ENCODE results near the gene ACO1. TPM values are rescaled to one million over a fixed set of nuclear protein-coding genes. Genes with fewer than 3 reads are reported as not detected.

Gene ACO1
- total RNA-seq, 1 experiment from 2014 or later: 47.2 TPM

DNA sequence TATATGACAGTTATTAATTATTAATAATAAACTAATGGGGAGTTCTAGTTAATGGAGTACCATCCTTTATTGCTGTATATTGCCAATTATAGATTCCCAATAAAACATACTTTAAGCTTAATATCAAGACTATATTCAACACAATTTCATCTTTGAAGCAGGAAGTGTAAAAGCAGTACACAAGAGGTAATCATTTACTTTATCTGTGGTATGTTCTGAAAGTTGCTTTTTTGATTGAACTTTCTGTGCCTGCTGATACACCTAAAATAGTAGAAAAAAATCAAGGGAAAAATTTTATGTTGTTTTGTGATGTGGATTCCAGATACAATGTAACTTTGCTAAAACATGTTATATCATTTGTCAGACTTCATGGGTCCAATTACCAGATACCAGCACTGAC lies 58.0 kb downstream of the ACO1 start:
- no peak for DNase-seq (ENCODE audit: low read depth, low spot score)
- in situ Hi-C loops (cut with HindIII; ENCODE audit: low pct_unique_long_range_greater_than_20kb, low sequenced_read_pairs): no loop called here

DNA sequence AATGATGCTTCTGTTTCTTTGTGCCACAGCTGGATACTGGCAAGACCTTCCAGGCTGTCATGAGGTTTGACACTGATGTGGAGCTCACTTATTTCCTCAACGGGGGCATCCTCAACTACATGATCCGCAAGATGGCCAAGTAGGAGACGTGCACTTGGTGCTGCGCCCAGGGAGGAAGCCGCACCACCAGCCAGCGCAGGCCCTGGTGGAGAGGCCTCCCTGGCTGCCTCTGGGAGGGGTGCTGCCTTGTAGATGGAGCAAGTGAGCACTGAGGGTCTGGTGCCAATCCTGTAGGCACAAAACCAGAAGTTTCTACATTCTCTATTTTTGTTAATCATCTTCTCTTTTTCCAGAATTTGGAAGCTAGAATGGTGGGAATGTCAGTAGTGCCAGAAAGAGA lies 65.5 kb downstream of the ACO1 start:
- in situ Hi-C loops (cut with HindIII; ENCODE audit: low pct_unique_long_range_greater_than_20kb, low sequenced_read_pairs): no loop called here
- no peak for DNase-seq (ENCODE audit: low read depth, low spot score)

DNA sequence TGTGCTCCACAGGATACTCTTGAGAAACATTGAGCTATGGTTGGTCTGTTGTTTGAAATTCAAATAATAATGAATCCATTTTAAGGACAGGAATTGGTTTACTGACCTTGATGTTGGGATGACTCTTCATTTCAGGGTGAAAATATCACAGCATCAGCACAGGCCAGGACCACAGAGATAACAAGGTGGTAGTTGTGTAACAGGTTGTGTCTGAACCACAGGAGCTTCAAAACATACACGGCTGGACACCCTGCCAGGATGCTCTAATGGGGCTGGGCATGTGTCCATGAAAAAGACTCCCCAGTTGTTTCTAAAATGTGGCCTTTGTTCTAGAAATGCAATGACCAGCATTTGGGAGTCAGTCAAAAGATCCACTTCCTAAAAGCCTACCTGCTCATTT lies 69.8 kb downstream of the ACO1 start:
- in situ Hi-C loops (cut with HindIII; ENCODE audit: low pct_unique_long_range_greater_than_20kb, low sequenced_read_pairs): no loop called here
- DNase-seq (ENCODE audit: low read depth, low spot score): no peak

DNA sequence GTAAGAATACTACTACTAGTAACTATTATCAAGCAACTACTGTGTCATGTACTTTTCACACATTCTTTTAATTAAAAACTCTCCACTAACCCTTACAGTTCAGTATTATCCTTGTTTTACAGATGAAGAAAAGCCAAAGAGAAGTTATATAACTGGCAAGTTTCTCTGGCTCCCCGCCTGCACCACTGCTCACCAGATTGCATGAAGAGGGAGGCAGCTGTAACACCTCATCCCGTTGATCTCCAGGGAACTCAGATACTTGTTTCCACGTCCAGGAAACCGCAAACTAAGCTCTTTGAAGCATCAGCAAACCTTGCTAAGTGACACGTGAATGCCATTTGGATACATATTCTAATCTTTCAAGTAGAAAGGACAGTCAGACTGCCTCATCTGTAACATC lies 71.3 kb downstream of the ACO1 start:
- in situ Hi-C loops (cut with HindIII; ENCODE audit: low pct_unique_long_range_greater_than_20kb, low sequenced_read_pairs): no loop called here
- no peak for DNase-seq (ENCODE audit: low read depth, low spot score)

DNA sequence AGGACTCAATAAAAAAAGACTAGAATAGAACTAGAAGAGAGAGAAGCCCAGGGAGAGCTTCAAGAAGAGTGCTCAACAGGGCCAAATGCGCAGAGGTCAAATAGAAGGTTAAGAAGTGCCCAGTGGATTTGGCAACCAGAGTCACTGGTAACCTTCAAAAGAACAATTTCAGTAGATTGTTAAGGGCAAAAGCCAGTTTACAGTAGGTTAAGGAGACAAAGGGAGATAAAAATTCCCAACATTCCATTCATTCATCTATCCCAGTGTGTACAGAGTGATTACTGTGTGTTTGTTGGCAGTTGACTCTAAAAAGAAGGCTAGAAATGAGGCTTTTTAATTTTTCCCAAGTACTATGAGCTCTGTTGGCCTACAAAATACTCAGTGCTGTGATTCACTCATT lies 72.1 kb downstream of the ACO1 start:
- no peak for DNase-seq (ENCODE audit: low read depth, low spot score)
- in situ Hi-C loops (cut with HindIII; ENCODE audit: low pct_unique_long_range_greater_than_20kb, low sequenced_read_pairs): no loop called here

DNA sequence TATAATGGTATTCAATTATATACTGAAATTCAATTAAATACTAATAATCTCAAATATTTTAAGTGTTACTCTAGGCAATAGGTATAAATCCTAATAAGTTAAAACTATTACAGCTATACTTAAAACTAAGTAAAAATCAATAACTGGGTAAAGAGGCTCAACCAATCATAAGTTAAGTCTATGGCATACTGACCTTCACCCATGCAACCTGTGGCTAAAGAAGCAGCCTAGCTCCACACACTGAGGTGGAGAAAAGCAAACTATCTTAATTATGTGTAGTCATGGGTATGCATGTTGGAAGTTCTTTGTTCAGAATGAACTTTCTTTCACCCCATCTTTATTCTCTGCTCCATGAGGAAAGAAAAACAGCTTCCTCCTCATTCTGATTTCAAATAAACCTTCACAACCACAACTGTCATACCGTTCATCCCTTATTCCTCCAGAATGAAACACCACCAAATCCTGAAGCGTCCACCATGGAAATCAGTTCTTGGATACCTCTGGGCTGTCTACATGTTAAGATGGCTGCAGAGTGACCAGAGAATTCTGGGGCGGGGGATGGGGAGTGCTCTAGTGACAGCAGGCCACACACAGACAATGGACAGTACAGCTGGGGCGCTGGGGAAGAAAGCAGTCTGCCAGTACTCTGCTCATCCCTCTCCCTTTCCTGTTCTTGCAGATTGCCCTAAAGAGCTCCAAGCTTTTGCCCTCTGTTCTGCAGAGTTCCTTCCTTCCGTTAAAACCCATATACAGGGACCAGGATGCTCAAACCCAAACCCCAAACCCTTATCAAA lies 79.3 kb downstream of the ACO1 start:
- DNase-seq (ENCODE audit: low read depth, low spot score): no peak
- in situ Hi-C loops (cut with HindIII; ENCODE audit: low pct_unique_long_range_greater_than_20kb, low sequenced_read_pairs): no loop called here

DNA sequence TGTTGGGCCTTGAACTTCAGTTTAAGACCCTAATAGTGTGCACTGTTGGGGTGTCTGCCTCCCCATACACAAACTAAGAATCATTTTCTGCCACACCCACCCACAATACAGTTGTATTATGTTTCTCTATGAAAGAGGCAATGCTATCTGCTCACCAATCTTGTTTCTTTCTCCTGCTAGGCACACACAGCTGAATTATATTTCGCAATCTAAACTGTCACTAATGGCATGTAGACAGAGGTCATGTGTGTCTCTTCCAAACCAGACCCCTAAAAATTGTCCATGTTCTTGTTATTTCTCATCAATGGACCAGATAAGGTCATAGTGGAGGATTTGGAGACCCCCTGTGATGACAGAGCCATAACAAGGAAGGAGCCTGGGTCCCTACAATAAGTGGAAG lies 84.3 kb downstream of the ACO1 start:
- in situ Hi-C loops (cut with HindIII; ENCODE audit: low pct_unique_long_range_greater_than_20kb, low sequenced_read_pairs): no loop called here
- DNase-seq (ENCODE audit: low read depth, low spot score): no peak

DNA sequence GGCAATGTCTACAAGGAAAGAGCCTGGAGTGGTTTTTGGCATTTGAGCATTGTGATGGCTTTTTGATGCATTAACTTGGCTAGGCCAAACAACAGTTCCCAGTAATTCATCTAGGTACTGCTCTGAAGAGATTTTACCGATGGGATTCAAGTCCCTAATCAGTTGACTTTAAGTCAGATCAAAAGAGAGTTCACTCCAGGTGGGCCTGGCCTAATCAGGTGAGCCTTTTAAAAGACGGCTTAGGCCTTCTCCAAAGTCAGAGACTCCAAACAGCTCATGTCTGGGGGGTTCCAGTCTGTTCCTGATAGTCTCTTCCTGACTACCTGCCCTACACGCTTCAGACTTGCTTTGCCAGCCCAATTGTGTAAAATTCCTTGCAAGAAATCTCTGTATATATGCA lies 87.9 kb downstream of the ACO1 start:
- in situ Hi-C loops (cut with HindIII; ENCODE audit: low pct_unique_long_range_greater_than_20kb, low sequenced_read_pairs): no loop called here
- DNase-seq (ENCODE audit: low read depth, low spot score): peak; percentile 5

DNA sequence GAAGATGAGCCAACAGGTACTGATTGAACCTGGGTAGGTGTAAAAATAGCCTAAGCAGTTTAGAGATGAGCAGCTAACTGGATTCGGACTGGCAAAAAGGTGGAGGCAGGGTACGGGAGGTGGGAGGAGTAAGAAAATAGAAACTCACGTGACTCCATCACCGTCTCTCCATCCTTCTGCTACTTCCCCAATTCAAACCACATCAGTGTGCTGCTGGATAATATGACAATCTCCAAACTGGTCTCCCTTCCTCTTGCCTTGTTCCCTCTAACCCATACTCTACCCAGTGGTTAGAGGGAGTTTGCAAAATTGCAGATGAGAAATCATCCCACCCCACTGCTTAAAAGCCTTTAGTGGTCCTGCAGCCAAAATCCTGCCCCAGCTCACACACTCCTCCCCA lies 98.9 kb downstream of the ACO1 start:
- in situ Hi-C loops (cut with HindIII; ENCODE audit: low pct_unique_long_range_greater_than_20kb, low sequenced_read_pairs): no loop called here
- no peak for DNase-seq (ENCODE audit: low read depth, low spot score)

DNA sequence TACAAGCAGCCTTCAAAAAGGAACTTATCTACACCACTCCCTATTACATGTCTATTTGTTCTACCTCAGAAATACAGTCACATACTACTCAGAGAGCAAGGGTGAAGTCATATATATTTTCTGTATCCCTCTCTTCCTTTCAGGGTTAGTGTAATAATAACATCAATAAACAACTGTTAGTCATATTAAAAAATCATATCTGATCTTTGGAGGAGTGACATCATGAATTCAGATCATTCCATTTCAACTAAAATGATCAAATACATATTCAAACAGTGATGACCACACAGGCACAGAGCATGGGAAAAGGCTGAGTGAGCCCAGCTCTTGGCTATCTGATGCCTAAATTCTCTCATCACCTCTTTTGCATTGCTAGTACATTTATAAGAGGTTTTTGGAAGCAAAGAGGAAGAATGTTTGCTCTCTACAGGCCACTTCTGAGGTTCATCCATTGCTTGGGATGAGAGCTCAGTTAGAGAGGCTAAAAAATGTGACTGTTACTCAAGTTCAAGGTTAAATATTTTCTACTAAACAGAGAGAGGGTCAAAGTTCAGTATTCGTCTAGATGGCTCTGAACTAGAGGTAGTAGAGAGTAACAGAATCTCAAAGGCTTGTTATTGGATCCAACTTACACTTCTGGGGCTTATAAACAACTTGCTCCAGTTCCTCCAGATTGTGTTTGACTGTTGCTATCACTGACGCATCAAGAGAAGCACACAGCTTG lies 102.6 kb downstream of the ACO1 start:
- no peak for DNase-seq (ENCODE audit: low read depth, low spot score)
- in situ Hi-C loops (cut with HindIII; ENCODE audit: low pct_unique_long_range_greater_than_20kb, low sequenced_read_pairs): no loop called here

DNA sequence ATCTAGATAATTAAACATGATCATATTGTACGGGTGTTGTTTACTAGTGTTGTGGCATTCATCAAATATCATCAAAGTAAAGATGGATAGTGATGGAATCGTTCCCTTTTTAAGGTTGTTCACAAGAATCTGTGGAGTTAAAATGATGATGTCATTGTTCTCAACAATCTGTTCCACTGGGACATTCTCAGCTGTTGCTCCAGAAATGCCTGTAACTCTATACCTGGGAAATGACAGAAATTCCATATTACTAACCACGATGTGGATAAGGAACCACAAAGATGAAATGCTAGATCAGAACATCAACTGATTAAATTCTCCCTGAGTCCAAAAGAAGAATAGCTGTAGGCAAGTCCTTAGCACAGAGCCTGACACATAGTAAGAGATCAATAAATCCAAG lies 103.5 kb downstream of the ACO1 start:
- in situ Hi-C loops (cut with HindIII; ENCODE audit: low pct_unique_long_range_greater_than_20kb, low sequenced_read_pairs): no loop called here
- DNase-seq (ENCODE audit: low read depth, low spot score): no peak

DNA sequence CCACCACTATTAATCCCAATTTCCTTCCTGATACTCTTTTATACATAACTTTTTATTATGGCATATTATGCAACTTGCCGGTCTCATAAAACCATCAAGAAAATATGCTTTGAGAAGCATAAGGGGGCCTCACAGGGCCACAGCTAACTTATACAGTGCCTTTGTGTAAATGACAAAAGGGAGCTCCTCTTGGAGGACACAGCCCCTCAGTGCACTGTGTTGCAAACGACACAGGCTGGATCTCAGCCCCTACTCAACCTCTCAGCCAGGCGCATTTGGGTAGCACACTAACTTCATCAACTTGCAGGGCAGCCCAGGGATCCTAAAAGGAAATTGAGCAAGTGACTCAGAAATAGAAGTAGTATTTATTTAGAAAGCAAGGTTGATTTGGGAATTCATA lies 106.2 kb downstream of the ACO1 start:
- DNase-seq (ENCODE audit: low read depth, low spot score): no peak
- in situ Hi-C loops (cut with HindIII; ENCODE audit: low pct_unique_long_range_greater_than_20kb, low sequenced_read_pairs): no loop called here

DNA sequence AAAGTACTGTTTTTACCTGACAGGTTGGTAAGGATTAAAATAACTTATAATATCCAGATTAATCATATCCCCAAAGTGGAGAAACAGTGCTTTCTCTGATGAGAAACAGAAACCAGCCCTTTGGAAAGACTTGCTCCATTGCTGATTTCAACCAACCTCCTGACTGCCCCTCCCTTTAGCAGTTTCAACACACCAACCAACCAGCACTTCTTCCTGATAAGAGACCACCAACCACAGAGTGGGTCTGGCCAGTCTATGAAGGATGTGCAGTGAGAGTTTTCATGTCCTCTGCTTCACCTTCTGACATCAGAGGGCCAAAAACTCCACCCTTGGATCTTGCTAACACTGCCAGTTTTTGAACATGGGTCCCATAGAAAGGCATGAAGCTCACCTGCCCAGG lies 113.5 kb downstream of the ACO1 start:
- in situ Hi-C loops (cut with HindIII; ENCODE audit: low pct_unique_long_range_greater_than_20kb, low sequenced_read_pairs): no loop called here
- DNase-seq (ENCODE audit: low read depth, low spot score): no peak

DNA sequence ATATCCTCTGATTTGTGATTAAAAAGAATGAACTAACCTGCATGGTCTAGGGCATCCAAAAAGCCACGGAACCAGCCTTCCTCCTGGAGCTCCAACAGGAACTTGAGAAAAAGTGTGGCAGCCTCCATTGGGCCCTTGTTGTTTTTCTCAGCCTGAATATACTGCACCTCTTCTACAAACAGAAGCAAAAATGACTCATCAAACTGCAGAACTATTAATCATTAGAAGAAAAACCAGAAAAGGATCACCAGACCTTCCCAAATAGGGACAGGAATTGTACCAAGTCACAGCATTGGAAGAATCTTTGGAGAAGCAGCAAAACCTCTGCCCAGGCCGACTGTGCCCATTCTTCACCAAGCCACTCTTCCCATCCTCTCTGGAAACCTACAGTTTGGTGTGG lies 116.3 kb downstream of the ACO1 start:
- no peak for DNase-seq (ENCODE audit: low read depth, low spot score)
- in situ Hi-C loops (cut with HindIII; ENCODE audit: low pct_unique_long_range_greater_than_20kb, low sequenced_read_pairs): no loop called here

DNA sequence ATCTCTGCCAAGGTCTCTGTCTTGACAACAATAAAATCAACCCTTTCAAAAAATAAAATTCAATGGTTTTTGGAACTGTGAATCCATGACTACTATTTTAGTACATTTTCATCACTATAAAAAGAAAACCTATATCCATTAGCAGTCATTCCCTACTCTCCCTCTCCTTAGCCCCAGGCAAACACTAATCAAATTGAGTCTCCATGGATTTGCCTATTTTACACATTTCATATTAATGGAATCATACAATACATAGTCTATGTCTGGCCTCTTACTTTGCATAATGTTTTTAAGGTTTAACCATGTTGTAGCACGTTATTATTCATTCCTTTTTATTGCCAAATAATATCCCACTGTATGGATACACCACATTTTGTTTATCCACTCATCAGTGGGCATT lies 117.4 kb downstream of the ACO1 start:
- in situ Hi-C loops (cut with HindIII; ENCODE audit: low pct_unique_long_range_greater_than_20kb, low sequenced_read_pairs): no loop called here
- DNase-seq (ENCODE audit: low read depth, low spot score): no peak

DNA sequence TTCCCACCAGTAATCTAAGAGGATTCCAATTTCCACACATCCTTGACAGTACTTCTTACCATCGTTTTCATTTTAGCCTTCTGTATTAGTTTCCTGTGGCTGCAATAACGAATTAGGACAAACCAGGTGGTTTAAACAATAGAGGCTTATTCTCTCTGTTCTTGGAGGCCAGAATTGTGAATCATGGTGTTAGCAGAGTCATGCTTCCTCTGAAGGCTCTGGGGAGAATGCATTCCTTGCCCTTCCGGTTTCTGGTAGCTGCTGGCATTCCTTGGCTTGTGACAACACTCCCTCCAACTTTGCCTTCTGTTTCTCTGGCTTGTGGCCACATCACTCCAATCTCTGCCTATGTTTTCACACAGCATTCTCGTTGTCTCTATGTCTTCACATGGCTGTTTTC lies 118.0 kb downstream of the ACO1 start:
- in situ Hi-C loops (cut with HindIII; ENCODE audit: low pct_unique_long_range_greater_than_20kb, low sequenced_read_pairs): no loop called here
- DNase-seq (ENCODE audit: low read depth, low spot score): peak; percentile 37

DNA sequence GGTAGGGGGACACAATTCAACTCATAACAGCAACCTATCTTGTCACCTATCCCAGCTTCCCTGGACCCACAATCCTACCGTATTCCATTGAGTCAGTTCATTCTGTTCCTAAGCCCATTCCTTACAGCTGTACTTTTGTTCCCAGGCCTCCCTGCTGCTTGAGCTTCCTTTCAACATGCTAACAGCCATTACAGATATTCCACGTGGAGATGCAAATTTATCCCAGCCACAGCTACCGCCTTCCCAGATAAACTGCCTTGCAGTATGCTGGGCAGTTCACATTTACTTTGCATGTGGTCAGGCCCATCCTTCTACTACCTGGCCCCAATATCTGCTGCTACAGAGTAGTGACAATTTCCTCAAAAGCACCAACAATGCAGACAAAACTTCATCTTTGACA lies 118.6 kb downstream of the ACO1 start:
- no peak for DNase-seq (ENCODE audit: low read depth, low spot score)
- in situ Hi-C loops (cut with HindIII; ENCODE audit: low pct_unique_long_range_greater_than_20kb, low sequenced_read_pairs): no loop called here

All from SK-MEL-5 (cell line).